Amygdala (tissue), 56 donors: ENCODE measurements around the gene CASKIN2.

Source experiments
- DNase-seq, 56 donors: peaks; one replicate each; lab custom pipeline; 2025; lab: John Stamatoyannopoulos, UW

The CASKIN2 gene, protein sequence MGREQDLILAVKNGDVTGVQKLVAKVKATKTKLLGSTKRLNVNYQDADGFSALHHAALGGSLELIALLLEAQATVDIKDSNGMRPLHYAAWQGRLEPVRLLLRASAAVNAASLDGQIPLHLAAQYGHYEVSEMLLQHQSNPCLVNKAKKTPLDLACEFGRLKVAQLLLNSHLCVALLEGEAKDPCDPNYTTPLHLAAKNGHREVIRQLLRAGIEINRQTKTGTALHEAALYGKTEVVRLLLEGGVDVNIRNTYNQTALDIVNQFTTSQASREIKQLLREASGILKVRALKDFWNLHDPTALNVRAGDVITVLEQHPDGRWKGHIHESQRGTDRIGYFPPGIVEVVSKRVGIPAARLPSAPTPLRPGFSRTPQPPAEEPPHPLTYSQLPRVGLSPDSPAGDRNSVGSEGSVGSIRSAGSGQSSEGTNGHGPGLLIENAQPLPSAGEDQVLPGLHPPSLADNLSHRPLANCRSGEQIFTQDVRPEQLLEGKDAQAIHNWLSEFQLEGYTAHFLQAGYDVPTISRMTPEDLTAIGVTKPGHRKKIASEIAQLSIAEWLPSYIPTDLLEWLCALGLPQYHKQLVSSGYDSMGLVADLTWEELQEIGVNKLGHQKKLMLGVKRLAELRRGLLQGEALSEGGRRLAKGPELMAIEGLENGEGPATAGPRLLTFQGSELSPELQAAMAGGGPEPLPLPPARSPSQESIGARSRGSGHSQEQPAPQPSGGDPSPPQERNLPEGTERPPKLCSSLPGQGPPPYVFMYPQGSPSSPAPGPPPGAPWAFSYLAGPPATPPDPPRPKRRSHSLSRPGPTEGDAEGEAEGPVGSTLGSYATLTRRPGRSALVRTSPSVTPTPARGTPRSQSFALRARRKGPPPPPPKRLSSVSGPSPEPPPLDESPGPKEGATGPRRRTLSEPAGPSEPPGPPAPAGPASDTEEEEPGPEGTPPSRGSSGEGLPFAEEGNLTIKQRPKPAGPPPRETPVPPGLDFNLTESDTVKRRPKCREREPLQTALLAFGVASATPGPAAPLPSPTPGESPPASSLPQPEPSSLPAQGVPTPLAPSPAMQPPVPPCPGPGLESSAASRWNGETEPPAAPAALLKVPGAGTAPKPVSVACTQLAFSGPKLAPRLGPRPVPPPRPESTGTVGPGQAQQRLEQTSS (N-terminal part only)

DNA sequence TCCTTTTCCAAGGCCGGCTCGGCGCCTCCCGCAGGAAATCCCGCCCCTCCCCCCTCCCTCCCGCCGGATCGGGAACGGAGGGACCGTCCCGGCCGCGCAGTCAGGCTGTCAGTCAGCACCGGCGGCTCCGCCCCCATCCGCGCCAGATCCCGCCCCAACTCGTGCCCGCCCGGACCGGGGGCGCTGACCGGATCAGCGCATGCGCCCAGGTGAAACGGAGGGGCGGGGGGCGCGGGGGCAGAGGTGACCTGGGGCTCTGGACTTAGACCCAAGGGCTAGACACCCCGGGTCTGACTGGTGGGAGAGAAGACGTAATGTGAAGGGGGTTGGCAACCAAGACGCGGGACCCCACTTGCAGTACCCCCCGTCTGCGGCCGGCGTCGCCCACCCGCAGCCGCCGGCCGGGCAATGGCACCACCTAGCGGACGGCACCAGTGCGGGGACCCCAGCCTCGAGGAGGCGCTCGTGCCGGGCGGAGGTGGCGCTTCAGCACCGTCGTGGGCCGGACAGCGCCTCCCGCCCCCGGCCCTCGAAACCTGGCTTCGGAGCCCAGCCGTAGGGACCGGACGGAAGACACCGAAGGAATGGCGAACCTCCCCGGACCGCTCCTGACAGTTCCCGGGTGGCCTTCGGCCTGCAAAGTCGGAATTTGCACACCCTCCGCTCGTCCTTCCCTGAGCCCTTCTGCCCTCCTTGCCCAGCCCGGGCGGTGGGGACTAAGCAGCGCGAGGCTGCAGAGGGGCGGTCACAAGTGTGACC is at the start of gene CASKIN2:
Gene CASKIN2 (minus strand): TSS at position 42 of the 759 bp plus-strand sequence. CDS start 1,733 bp downstream, outside the sequence.
- DNase-seq = peak; percentile 50 to 98 (median 92)

DNA sequence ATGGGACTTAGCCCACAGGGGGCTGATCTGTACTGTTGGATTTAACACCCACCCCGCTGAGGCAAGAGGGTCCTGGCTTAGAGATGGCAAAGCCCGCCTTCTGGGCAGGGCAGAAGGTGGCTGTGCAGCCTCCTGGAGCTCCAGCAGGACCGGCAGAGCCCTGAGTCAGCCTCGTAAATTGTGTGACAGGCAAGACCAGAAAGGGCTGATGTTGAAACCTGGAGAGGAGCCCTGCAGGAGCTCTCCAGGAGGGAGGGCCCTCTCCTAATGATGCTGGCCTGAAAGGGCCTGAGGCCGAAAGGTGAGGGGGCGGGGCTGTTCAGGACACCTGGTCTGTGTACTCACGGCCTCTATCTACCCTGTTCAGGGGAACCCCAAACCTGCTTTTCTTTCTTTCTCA is 49.7 kb upstream of the CASKIN2 start:
- no peak for DNase-seq

DNA sequence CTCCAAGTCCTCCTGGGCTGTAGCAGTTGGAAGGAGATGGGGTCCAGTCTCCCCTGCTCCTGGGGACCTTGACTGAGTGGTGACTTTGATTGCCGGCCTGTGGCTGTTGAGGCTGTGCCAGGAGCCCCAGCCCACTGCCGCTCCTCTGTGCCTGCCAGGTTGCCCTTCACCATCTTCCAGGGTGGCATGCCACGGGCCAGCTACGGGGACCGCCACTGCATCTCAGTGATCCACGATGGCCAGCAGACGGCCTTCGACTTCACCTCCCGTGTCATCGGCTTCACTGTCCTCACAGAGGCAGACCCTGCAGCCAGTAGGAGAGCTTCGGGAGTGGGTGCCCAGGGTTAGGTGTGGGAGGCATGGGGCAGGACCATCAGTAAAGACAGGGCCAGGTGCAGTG is 48.9 kb upstream of the CASKIN2 start:
- no peak for DNase-seq

DNA sequence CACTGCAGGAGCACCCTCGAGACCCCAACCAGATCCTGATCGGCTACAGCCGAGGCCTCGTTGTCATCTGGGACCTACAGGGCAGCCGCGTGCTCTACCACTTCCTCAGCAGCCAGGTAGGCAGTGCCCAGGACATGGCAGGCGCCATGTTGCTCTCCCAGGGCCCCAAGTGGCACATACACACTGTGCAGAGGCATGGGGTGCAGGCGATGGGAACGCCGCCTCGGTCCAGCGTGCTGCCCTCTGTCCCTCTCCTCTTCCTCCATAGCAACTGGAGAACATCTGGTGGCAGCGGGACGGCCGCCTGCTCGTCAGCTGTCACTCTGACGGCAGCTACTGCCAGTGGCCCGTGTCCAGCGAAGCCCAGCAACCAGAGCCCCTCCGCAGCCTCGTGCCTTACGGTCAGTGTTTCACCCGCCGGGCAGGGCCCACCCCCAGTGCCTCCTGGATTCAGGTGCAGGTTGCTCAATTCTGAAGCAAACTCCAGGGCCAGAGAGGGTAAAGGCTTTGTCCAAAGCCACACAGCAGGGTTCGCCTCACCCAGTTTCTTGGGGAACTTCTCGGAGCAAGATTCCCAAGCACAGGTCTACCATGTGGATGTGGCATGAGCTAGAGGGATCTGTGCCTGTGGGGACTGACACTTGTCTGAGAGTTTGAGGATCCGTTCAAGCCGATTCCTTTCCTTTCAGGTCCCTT is 47.9 kb upstream of the CASKIN2 start:
- no peak for DNase-seq

DNA sequence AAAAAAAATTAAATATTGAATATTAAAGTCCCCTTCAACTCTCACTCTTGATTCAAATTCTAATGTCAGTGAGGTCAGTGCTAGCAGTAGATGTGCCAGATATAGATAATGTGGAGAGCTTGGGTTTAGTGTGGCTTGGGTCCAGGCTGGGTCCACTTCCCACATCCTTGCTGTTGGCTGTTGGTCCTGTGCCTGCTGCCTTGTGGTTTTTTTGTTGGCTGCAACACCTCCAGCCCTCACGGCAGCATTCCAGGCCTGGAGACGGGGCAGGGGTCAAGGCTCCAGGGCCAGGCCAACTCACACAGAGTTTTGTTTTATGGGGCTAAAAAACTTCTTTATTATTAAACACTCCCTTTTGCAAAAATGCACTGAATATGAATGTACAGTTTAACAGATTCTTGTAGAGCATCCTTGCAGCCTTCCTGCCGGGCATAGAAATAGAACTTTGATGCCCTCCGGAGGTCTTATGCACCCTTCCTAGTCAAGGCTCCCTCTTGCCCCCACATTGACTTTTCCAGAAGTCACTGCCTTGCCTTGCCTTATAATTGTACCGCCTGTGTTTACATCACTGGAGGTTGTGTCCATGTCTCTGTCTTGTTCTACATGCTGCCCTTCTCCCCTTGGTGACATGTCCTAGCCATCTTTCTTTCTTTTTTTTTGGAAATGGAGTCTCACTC is 46.7 kb upstream of the CASKIN2 start:
- no peak for DNase-seq

DNA sequence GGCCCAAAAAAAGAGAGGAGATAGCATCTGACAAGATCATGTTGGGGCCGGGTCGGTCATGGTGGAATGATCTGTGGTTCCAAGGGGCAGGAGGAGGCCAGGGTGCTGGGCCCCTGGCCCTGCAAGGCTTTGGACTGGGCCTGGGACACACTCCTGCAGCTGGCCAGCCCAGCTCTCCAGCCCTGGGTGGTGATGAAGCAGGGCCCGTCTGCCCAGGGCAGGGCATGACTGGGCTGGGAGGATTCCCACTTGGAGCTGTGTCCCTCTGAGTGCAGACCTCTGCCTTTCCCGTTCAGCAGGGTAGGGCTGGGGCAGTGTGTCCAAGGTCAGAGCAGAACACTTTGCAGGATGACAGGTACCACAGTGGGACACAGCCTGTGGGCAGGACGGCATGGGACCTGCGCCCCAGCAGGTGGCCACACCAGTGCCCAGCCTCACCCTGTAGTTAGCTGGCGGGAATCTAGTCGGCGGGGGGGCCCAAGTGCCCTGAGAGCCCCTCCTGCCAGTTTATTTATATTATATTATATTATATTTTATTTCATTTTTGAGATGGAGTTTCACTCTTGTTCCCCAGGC is 44.7 kb upstream of the CASKIN2 start:
- no peak for DNase-seq

DNA sequence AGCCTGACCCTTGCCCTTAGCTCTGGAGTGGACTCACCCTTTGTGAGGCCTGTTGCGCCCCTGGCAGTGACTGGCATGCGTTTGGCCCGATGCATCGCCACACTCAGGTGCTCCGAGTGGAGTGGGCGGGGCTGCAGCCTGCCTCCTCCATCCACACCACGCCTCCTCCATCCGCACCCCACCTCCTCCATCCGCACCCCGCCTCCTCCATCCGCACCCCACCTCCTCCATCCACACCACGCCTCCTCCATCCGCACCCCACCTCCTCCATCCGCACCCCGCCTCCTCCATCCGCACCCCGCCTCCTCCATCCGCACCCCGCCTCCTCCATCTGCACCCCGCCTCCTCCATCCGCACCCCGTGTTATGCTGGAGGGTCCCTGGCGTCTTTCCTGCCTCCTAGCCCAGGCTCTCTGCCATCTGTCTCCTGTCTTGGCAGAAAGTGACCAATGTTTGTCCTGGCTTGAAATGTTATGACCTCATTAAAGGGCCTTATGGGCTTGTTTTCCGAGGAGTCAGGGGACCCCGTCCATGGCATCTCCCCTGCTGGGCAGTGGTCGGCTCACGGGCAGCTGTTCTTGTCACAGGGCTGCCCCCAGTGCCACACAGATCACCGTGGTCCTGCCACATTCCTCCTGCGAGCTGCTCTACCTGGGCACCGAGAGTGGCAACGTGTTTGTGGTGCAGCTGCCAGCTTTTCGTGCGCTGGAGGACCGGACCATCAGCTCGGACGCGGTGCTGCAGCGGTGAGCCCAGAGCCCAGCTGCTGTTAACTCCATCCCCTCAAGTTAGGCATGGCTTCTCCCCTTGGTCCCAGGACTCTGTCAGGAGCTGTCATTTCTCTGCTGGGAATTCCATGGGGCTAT is 43.6 kb upstream of the CASKIN2 start:
- peak in 1 of 56 donors; percentile 18 for DNase-seq

DNA sequence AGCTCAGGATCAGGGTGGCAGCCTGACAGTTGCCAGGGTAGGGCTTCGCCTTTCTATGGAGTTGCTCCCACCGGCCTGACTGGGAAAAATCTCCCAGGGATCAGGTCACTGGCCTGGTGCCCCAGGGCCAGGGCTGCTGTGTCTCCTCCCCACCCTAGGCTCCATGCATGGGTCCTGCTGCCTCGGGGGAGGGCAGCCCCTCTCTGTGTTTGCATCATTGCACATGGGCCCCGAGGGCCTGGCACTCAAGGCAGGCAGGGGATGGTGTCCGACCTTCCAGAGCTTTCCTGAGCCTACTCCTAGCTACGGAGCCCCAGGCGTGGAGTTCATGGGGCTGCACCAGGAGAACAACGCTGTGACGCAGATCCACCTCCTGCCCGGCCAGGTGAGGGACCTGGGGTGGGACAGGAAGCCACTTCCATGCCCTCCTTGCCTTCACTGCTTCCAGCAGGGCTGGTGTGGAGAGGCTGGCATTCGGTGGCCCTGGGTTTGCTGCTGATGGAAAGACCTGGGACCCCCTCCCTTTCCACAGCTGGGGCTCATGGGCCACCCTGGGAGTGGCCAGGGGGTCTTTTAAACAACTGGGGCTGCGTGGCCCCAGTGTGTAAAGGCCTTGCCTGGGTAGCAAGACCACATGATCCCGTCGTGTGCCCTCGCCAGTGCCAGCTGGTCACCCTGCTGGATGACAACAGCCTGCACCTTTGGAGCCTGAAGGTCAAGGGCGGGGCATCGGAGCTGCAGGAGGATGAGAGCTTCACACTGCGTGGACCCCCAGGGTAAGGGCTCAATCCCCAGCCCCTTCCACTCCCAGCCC is 42.7 kb upstream of the CASKIN2 start:
- DNase-seq = peak in 5 of 56 donors; percentile 33 to 57 (median 50)

DNA sequence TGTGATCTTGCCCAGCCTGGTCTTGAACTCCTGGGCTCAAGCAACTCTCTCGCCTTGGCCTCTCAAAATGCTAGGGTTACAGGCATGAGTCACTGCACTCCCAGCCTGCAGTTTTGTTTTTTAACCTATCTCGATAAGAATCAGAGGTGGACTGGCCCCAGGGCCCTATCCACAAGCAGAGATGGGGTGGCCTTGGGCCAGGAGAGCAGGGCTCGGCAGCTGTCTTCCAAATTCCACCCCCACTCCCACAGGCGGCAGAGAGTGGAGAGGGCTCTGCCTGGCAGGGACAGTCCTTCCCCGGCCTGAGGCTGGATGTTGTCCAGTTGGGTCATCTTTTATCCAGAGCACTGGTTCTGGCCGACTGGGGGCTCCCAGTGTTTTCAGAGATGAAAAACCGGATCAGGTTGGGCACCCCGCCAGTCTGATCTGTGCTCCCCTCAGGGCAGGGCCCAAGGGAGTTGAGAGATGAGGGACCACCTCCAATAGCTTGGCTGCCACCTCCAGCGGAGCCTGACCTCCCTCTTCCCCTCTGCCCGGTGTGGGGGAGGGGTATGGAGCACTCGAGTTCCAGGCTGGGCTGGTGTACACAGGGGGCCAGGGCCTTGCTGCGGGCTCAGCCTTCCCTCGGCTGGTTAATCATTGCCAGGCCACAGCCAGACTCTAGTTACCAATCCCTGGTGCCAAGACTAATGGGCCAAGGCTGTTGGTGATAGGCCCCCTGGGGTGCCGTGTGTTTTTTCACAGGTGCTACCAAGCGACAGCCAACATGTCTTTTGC is 41.9 kb upstream of the CASKIN2 start:
- peak in 53 of 56 donors; percentile 13 to 87 (median 64) for DNase-seq

DNA sequence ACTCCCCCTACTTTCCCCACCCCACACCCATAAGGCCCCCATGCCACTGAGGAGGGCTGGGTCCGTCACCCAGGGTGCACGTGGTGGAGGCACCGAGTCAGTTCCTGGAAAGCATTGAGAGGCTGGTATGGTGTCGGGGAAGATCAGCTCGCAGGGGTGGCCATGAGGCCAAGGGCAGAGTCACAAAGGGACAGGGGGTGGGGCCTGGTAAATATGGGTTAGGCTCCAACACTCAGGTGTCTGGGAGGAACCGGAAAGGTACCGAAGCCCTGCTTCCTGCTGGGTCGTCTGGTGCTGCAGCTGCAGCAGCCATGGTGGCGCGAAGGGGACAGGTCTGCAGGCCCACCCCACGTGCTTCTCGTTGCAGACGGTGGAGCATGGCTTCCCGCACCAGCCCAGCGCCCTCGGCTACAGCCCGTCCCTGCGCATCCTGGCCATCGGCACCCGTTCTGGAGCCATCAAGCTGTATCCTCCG is 40.4 kb upstream of the CASKIN2 start:
- DNase-seq = no peak

DNA sequence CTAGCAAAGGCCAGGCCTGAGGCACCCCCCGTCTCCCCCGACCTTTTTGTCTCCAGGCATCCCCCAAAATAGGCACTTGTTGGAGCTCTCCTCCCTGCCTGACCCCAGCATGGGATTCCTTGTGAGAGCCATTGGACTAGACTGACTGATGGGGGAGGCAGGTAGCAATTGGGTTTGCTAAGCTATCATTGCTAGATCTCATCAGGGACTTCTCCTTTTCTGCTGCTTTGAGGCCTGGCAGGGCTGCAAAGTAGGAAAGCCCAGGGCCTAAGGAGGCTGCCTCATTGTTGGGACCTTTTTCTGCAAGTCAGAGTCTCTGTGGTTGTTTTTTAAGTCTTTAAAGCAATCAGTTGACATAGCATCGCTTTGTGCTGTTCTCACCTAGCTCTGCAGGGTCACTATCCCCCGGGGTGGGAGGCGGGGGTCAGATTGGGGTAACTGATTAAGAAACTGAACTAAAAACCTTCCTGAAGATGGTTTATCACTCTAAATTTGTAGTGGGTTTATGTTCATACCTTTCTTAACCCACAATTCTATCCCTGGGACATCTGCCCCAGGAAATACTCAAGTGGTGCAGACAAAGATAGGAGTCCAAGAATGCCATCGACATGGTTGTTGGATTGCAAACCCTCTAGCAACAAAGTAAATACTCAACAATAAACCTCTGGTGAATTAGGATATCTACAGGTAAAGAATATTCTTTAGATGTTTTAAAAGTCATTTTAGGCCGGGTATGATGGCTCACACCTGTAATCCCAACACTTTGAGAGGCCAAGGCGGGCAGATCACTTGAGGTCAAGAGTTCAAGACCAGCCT is 38.2 kb upstream of the CASKIN2 start:
- DNase-seq = no peak

DNA sequence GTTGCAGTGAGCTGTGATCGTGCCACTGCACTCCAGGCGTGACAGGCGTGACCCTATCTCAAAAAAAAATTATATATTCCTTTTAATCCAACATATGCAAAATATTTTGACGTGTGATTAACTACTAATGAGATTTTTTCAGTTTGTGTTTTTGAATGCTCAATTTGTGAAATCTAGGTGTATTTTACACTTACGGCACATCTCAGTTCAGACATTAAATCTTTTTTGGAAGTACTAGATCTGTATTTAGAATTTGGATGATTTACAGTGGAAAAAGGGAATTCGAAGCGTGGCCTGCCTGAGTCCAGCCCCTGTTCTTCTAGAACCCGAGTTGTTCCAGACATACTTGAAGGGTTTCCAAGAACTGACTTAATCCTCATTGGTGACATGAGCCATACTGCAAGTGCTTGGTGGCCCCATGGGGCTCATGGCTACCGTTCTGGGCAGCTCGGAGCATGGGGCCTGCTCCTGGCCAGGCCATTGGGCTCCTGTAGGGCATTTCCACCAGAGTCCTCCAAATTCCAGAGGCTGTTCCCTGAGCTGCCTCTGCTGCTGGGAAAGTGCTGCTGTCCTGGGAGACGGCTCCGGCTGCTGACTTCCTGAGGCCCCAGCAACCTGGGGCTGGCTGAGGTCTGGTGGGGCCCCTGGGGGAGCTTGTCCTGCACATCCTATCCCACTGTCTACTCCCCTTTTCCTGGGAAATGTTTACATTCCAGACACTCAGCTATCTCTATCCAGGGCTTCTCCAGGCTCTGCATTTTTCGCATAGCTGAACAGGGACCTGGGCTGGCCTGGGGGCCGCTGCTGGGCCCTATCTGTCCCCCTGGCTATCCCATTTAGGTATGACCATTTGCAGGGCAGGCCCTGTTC is 37.3 kb upstream of the CASKIN2 start:
- DNase-seq = no peak

DNA sequence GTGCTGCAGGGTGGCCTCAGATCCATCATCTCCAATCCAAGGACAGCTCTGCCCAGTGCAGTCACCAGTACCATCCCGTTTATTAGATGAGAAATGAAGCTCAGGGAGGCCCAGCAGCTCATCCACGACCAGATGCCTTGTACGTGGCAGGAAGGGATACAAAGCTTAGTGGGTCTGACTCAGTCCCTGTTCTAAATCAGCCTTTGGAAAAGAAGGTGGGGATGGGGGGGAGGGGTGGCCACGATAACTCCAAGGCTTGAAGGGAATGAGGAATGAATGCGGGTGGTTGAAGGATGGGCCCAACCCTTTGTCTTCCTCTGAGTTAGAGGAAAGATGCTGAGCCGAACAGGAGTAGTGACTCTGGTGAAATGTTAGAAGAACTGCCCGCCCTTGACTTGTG is 35.9 kb upstream of the CASKIN2 start:
- DNase-seq = no peak

DNA sequence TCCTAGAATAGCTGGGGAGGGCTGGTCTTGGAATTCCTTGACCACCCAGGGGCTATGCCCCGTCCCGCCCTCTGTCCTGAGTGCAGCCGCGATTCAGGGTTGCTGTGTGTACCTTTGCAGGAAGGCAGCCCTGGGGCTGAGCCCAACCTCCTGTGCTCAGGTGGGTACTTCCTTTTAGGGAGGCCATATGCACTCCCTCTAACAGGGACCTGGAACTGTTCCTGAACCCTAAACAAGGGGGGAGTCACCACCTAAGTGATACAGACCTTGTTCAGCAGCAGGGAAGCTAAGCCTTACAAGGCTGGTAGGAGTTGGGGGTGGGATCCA is 34.8 kb upstream of the CASKIN2 start:
- DNase-seq = no peak
